HepG2 (cell line): ENCODE results near the gene THOC6. TPM values are rescaled to one million over a fixed set of nuclear protein-coding genes. Genes with fewer than 3 reads are reported as not detected.
A peak's percentile ranks its signal among the peaks of the same experiment; 100 is the strongest.

Experiments used
- ATAC-seq: fragments of 200-7000 bp; cut with Tn5 transposase; 3 replicates; pipeline ENCODE4 v1.9.1; 2020; ENCODE audit warnings: mild to moderate bottlenecking, moderate library complexity
- BruUV-seq: library from RNA; stranded (reverse); fragments of 400-500 nt; replicated peaks from 2 replicates; lab custom pipeline; 2021; lab: Mats Ljungman, UMichigan
- CTCF ChIA-PET: fragments of 300-600 bp; formaldehyde crosslinking; extraction: SDS; loops from one replicate; lab custom pipeline; 2021; ENCODE audit warnings: low total read pairs, inconsistent platforms, low intra/inter-chr PET ratio; lab: Yijun Ruan, JAX
- POLR2A ChIA-PET: fragments of 350-600 bp; sonication (Branson Sonifier 250); formaldehyde crosslinking; loops from one replicate; lab custom pipeline; 2020; ENCODE audit warnings: antibody characterized with exemption, inconsistent platforms; lab: Yijun Ruan, JAX
- DNase-seq: peaks from one replicate; pipeline ENCODE4 v3.0.0-alpha.2; 2015; ENCODE audit warnings: low spot score
- FAIRE-seq: peaks from 3 replicates; lab custom pipeline; 2011; peaks lifted over from hg19 to GRCh38; lab: Jason Lieb, UNC
- H2AFZ ChIP-seq: one replicate; pipeline ENCODE4 v1.6.1; 2011; ENCODE audit warnings: low read length, inconsistent platforms
- H3K27ac ChIP-seq: fragments of 300-600 bp; 3 replicates; pipeline ENCODE4 v1.8.0; 2011; ENCODE audit warnings: mixed run types, mild to moderate bottlenecking, mixed read lengths, low read length, inconsistent platforms; ENCODE audit not compliant: insufficient read depth; ENCODE audit errors: extremely low read length
- H3K27me3 ChIP-seq, 2 experiments: fragments of 200-600 bp in 1 of 2; 2 replicates in 1 of 2; 3 replicates in 1 of 2; pipeline versions ENCODE4 v1.6.0 to v1.8.0; 2011; ENCODE audit warnings: low read length in 2 of 2, mild to moderate bottlenecking in 2 of 2, moderate library complexity in 2 of 2, inconsistent platforms in 1 of 2; ENCODE audit not compliant: insufficient read depth in 2 of 2, control insufficient read depth in 1 of 2
- H3K36me3 ChIP-seq, 2 experiments: fragments of 200-600 bp in 1 of 2; replicated peaks in 1 of 2; 2 replicates in 1 of 2; 3 replicates in 1 of 2; pipeline versions ENCODE4 v1.5.1 to v1.8.0; 2011; ENCODE audit warnings: low read length in 2 of 2, inconsistent platforms in 1 of 2; ENCODE audit not compliant: insufficient read depth in 2 of 2, control insufficient read depth in 1 of 2
- H3K4me1 ChIP-seq: 2 replicates; pipeline ENCODE4 v1.5.1; 2012; ENCODE audit warnings: low read length, inconsistent platforms; ENCODE audit not compliant: insufficient read depth
- H3K4me2 ChIP-seq: 2 replicates; pipeline ENCODE4 v1.6.0; 2011; ENCODE audit warnings: low read depth, low read length, inconsistent platforms
- H3K4me3 ChIP-seq, 3 experiments: fragments of 200-600 bp in 1 of 3; sonication (generic), shearing (Covaris generic) in 1 of 3; replicated peaks in 1 of 3; 2 replicates each; pipeline ENCODE4 v1.5.1; 2011 to 2016; ENCODE audit warnings: low read length in 3 of 3, inconsistent platforms in 2 of 3, low read depth in 2 of 3, mild to moderate bottlenecking in 2 of 3, control low read depth in 1 of 3, mixed read lengths in 1 of 3; ENCODE audit not compliant: insufficient read depth in 1 of 3
- H3K79me2 ChIP-seq: one replicate; pipeline ENCODE4 v1.6.1; 2011; ENCODE audit warnings: low read length, inconsistent platforms; ENCODE audit not compliant: insufficient read depth
- H3K9ac ChIP-seq: 2 replicates; pipeline ENCODE4 v1.6.0; 2011; ENCODE audit warnings: mild to moderate bottlenecking, low read depth, low read length, inconsistent platforms; ENCODE audit not compliant: insufficient read depth
- H3K9me3 ChIP-seq: 2 replicates; pipeline ENCODE4 v1.5.1; 2012; ENCODE audit warnings: mild to moderate bottlenecking, low read length
- H4K20me1 ChIP-seq: 2 replicates; pipeline ENCODE4 v1.6.0; 2011; ENCODE audit warnings: inconsistent platforms, mild to moderate bottlenecking, low read length, moderate library complexity; ENCODE audit not compliant: insufficient read depth
- ATF7-NPFF ChIP-seq: sonication (generic); formaldehyde crosslinking; IDR thresholded peaks from 2 replicates; pipeline ENCODE4 v1.8.1; 2023; ENCODE audit warnings: mild to moderate bottlenecking, low read depth, missing genetic modification reagents, moderate library complexity
- CREB3 ChIP-seq: sonication (generic); formaldehyde crosslinking; IDR thresholded peaks from 2 replicates; pipeline ENCODE4 v1.5.0; 2020; ENCODE audit warnings: missing genetic modification reagents
- CTCF ChIP-seq: sonication (generic); formaldehyde crosslinking; IDR thresholded peaks from 2 replicates; pipeline ENCODE4 v1.5.0; 2020; ENCODE audit warnings: mild to moderate bottlenecking, missing genetic modification reagents, moderate library complexity
- JDP2 ChIP-seq: sonication (generic); formaldehyde crosslinking; IDR thresholded peaks from 2 replicates; pipeline ENCODE4 v1.8.1; 2022; ENCODE audit warnings: missing genetic modification reagents, borderline replicate concordance
- TP53 ChIP-seq: sonication (generic); formaldehyde crosslinking; conservative IDR thresholded peaks from 2 replicates; pipeline ENCODE4 v1.4.0; 2020; ENCODE audit warnings: missing genetic modification reagents
- ZBTB38 ChIP-seq: sonication (generic); formaldehyde crosslinking; IDR thresholded peaks from 2 replicates; pipeline ENCODE4 v1.5.1; 2020; ENCODE audit warnings: mild to moderate bottlenecking, missing genetic modification reagents
- ZC3H13 ChIP-seq: sonication (generic); formaldehyde crosslinking; IDR thresholded peaks from 2 replicates; pipeline ENCODE4 v1.8.1; 2023; ENCODE audit warnings: mild to moderate bottlenecking, missing genetic modification reagents, moderate library complexity
- ZMAT5 ChIP-seq: sonication (generic); formaldehyde crosslinking; IDR thresholded peaks from 2 replicates; pipeline ENCODE4 v1.5.0; 2020; ENCODE audit warnings: mild to moderate bottlenecking, low read depth, missing genetic modification reagents, borderline replicate concordance
- ZNF430 ChIP-seq: sonication (generic); formaldehyde crosslinking; IDR thresholded peaks from 2 replicates; pipeline ENCODE4 v1.9.0; 2021; ENCODE audit warnings: mild to moderate bottlenecking, missing genetic modification reagents
- ZNF549 ChIP-seq: sonication (generic); formaldehyde crosslinking; IDR thresholded peaks from 2 replicates; pipeline ENCODE4 v1.5.0; 2020; ENCODE audit warnings: missing genetic modification reagents
- ZNF616 ChIP-seq: sonication (generic); formaldehyde crosslinking; IDR thresholded peaks from 2 replicates; pipeline ENCODE4 v1.5.0; 2020; ENCODE audit warnings: low read depth, mild to moderate bottlenecking, missing genetic modification reagents
- ZNF75D ChIP-seq: sonication (generic); formaldehyde crosslinking; IDR thresholded peaks from 2 replicates; pipeline ENCODE4 v1.8.1; 2023; ENCODE audit warnings: missing genetic modification reagents, mild to moderate bottlenecking, borderline replicate concordance
- WGBS: methylation state at CpG from one replicate; pipeline ENCODE4 v1.1.6; 2017; ENCODE audit warnings: low lambda C conversion rate; 5-methylcytosine and 5-hydroxymethylcytosine counted together
- in situ Hi-C: cut with HindIII; loops from 2 replicates; pipeline ENCODE4 v1.10.0; 2017; ENCODE audit warnings: low pct_unique_long_range_greater_than_20kb; ENCODE audit not compliant: extremely low pct_ligation_motif_present
- intact Hi-C: fragments of 100-400 bp; cut with micrococcal nuclease; formaldehyde crosslinking; loops from one replicate; pipeline ENCODE4 v1.10.0; 2022; ENCODE audit not compliant: unreplicated experiment
- polyA plus RNA-seq, 8 experiments: library from polyadenylated mRNA; depleted of rRNA in 3 of 8; stranded (reverse) in 7 of 8; unstranded in 1 of 8; fragments of >200 nt; fragmentation: Illumina TruSeq in 4 of 8; extraction: Trizol in 4 of 8; gene quantifications; 2 replicates each; pipeline versions ENCODE4 v1.2.1 to v1.2.3, GENCODE V29; 2011 to 2016; ENCODE audit warnings: low read depth in 4 of 8, missing spikeins in 1 of 8, mixed read lengths in 1 of 8; ENCODE audit not compliant: insufficient read depth in 1 of 8
- total RNA-seq, 5 experiments: library from RNA; depleted of rRNA; stranded (reverse); fragments of >200 nt; fragmentation: Illumina TruSeq; extraction: Trizol; gene quantifications; 2 replicates each; pipeline ENCODE4 v1.2.3, GENCODE V29; 2016; ENCODE audit warnings: low read depth in 1 of 5
- TF ChIP-seq, protein P1 (sequence below): IDR thresholded peaks from 2 replicates; pipeline ENCODE4 v1.6.1; 2016; ENCODE audit warnings: missing biosample characterization, missing genetic modification reagents, low read depth
- TF ChIP-seq, protein P2 (sequence below): sonication (generic); formaldehyde crosslinking; IDR thresholded peaks from 2 replicates; pipeline ENCODE4 v1.5.0; 2020; ENCODE audit warnings: missing genetic modification reagents
- TF ChIP-seq, protein P3 (sequence below): sonication (generic); formaldehyde crosslinking; IDR thresholded peaks from 2 replicates; pipeline ENCODE4 v1.4.0; 2020; ENCODE audit warnings: mild to moderate bottlenecking, low read depth, missing genetic modification reagents
- TF ChIP-seq, protein P4 (sequence below): sonication (generic); formaldehyde crosslinking; IDR thresholded peaks from 2 replicates; pipeline ENCODE4 v1.8.0; 2023; ENCODE audit warnings: mild to moderate bottlenecking, missing genetic modification reagents

Gene THOC6
- total and polyA plus RNA-seq, 2 of the 13 experiments (the other 11 are each of a cell fraction or from before 2014, with no cell fraction given) = 32.1 to 37.0 TPM

DNA sequence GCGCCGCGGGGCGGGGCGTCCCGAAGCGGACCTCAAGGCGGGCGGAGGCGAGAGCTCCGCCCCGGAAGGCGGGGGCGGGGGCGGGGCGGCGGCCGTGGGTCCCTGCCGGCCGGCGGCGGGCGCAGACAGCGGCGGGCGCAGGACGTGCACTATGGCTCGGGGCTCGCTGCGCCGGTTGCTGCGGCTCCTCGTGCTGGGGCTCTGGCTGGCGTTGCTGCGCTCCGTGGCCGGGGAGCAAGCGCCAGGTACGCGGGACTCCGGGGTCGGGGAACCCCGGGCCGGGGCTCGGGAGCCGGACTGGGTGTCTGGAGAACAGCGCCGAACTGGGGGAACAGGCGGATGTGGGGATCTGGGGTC, 3.6 kb upstream of the THOC6 start, which contains the start of gene TNFRSF12A:
TNFRSF12A (plus strand) TSS at position 122 of the 357 bp plus-strand sequence; CDS start at position 152, 30 bp downstream.
- intact Hi-C loops = no loop called here
- TF ChIP-seq, protein P1, sequence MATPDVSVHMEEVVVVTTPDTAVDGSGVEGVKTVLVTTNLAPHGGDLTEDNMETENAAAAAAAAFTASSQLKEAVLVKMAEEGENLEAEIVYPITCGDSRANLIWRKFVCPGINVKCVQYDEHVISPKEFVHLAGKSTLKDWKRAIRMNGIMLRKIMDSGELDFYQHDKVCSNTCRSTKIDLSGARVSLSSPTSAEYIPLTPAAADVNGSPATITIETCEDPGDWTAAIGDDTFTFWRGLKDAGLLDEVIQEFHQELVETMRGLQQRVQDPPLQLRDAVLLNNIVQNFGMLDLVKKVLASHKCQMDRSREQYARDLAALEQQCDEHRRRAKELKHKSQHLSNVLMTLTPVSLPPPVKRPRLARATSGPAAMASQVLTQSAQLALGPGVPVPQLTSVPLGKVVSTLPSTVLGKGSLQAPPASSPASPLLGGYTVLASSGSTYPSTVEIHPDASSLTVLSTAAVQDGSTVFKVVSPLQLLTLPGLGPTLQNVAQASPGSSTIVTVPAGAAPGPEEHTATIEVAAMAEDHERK (CRISPR knock-in tag) = no peak
- 0 out of 2 replicates have a peak, but pooled peaks have one; percentile 13 for TF ChIP-seq ZNF430 (CRISPR knock-in tag)
- TF ChIP-seq ZNF549 (CRISPR knock-in tag) = no peak
- no peak for TF ChIP-seq CREB3 (CRISPR knock-in tag)
- TF ChIP-seq, protein P2, sequence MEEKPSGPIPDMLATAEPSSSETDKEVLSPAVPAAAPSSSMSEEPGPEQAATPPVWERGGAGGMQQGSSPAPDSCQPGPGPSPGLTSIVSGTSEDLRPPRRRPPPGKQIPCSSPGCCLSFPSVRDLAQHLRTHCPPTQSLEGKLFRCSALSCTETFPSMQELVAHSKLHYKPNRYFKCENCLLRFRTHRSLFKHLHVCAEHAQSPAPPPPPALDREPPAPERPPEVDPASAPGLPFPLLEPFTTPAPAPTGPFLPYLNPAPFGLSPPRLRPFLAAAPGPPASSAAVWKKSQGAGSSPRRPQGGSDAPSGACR (CRISPR knock-in tag) = peak; percentile 88; the same call in 1 of the 2 replicates
- TF ChIP-seq ZC3H13 (CRISPR knock-in tag) = no peak
- TF ChIP-seq ZNF75D (CRISPR knock-in tag) = no peak
- no peak for TF ChIP-seq TP53 (CRISPR knock-in tag)
- TF ChIP-seq, protein P3, sequence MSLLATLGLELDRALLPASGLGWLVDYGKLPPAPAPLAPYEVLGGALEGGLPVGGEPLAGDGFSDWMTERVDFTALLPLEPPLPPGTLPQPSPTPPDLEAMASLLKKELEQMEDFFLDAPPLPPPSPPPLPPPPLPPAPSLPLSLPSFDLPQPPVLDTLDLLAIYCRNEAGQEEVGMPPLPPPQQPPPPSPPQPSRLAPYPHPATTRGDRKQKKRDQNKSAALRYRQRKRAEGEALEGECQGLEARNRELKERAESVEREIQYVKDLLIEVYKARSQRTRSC (CRISPR knock-in tag) = no peak
- no peak for TF ChIP-seq JDP2 (CRISPR knock-in tag)
- TF ChIP-seq ZMAT5 (CRISPR knock-in tag) = 0 out of 2 replicates have a peak, but pooled peaks have one; percentile 74
- no peak for TF ChIP-seq ZBTB38 (CRISPR knock-in tag)
- no peak for TF ChIP-seq ZNF616 (CRISPR knock-in tag)
- peak; percentile 29; the same call in 1 of the 2 replicates for TF ChIP-seq ATF7-NPFF
- no peak for TF ChIP-seq CTCF
- TF ChIP-seq, protein P4, sequence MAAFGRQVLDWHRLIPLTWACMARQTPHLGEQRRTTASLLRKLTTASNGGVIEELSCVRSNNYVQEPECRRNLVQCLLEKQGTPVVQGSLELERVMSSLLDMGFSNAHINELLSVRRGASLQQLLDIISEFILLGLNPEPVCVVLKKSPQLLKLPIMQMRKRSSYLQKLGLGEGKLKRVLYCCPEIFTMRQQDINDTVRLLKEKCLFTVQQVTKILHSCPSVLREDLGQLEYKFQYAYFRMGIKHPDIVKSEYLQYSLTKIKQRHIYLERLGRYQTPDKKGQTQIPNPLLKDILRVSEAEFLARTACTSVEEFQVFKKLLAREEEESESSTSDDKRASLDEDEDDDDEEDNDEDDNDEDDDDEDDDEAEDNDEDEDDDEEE (CRISPR knock-in tag) = no peak

More for the DNA sequence above, 3.6 kb upstream of the THOC6 start, which contains the start of gene TNFRSF12A:
- peak within 1 kb of the TSS; percentile 85 for H3K4me2 ChIP-seq
- CTCF ChIA-PET = interaction anchor here (0.8 to 0.9 kb wide), 2 partner anchors 14 to 17 kb away, joined by 3 to 4 read pairs; no protein-coding TSS in a partner anchor
- H2AFZ ChIP-seq = no peak within 1 kb of the TSS
- peaks cover 26% of the 10 kb centered on the region; the same call in 1 of the 2 replicates for H4K20me1 ChIP-seq
- in situ Hi-C loops = no loop called here
- FAIRE-seq (no peak), DNase-seq (peak; percentile 66), ATAC-seq (peak; percentile 23)
- H3K27me3 ChIP-seq = no peaks in the 10 kb centered on the region; a peak in 2 of 5 replicates
- POLR2A ChIA-PET = interaction anchor here (0.9 to 18.8 kb wide), 19 partner anchors 8 to 865 kb away, joined by 3 to 750 read pairs (median 6); partner anchors contain the start of genes CLDN9, IL32, PAQR4 and PKMYT1
- peak within 1 kb of the TSS; percentile 93 for H3K27ac ChIP-seq
- peaks cover 5% of the 10 kb centered on the region for H3K79me2 ChIP-seq
- 0% methylated on average over 5 of the region's 49 CpGs for WGBS
- peak within 1 kb of the TSS; percentile 65 to 93 (median 76) for H3K4me3 ChIP-seq
- H3K9me3 ChIP-seq = no peaks in the 10 kb centered on the region
- H3K9ac ChIP-seq = peak within 1 kb of the TSS; percentile 99
- peaks cover 70% of the 10 kb centered on the region for H3K4me1 ChIP-seq
- BruUV-seq = no TSS peak
- H3K36me3 ChIP-seq = peaks cover under 1% of the 10 kb centered on the region in 2 experiments; a peak in 4 of 5 replicates
